Measurements from ENCODE around the gene ZNF324B. TPM values are rescaled to one million over a fixed set of nuclear protein-coding genes. Genes with fewer than 3 reads are reported as not detected.
"Not testable (repeated sequence)": the region's sequence is repeated elsewhere in the genome, so short reads cannot be mapped to it uniquely, and the experiment has no call there.

The ZNF324B gene
- total RNA-seq, 1 donor from 2014 or later: 14.3 TPM

- DNase-seq (ENCODE audit: low spot score): no peak
- intact Hi-C loops (cut with micrococcal nuclease): no loop called here
- peaks cover 60% of the 10 kb centered on the region for H3K36me3 Mint-ChIP-seq (ENCODE audit: low read depth)
- H3K9me3 Mint-ChIP-seq: peaks cover 86% of the 10 kb centered on the region
- H3K27ac Mint-ChIP-seq: no peak overlapping the region
- no peaks in the 10 kb centered on the region for H3K27me3 Mint-ChIP-seq (ENCODE audit: insufficient read depth)
- no peak overlapping the region for H3K4me3 Mint-ChIP-seq
- peaks cover 5% of the 10 kb centered on the region for H3K4me1 Mint-ChIP-seq (ENCODE audit: low read depth)
Observed at GRCh38 chr19:58434217-58434616, 17.2 kb upstream of the ZNF324B start.

- H3K4me3 Mint-ChIP-seq: peak within 1 kb of the TSS; percentile 97
- peak; percentile 94 for DNase-seq (ENCODE audit: low spot score)
- intact Hi-C loops (cut with micrococcal nuclease): loop anchor here (1.0 kb wide), 15 partner anchors 11 to 1120 kb away; partner anchors contain the start of genes ERVK3-1, MZF1, RPS5 and ZNF274
- peaks cover 45% of the 10 kb centered on the region for H3K36me3 Mint-ChIP-seq (ENCODE audit: low read depth)
- peak within 1 kb of the TSS; percentile 98 for H3K27ac Mint-ChIP-seq
- H3K27me3 Mint-ChIP-seq (ENCODE audit: insufficient read depth): no peaks in the 10 kb centered on the region
- peaks cover 58% of the 10 kb centered on the region for H3K9me3 Mint-ChIP-seq
- peaks cover 24% of the 10 kb centered on the region for H3K4me1 Mint-ChIP-seq (ENCODE audit: low read depth)
Observed at GRCh38 chr19:58439576-58440554, 11.6 kb upstream of the ZNF324B start, which contains the start of gene ZNF132. Gene ZNF132 (minus strand): TSS chr19:58440153. CDS start chr19:58439821, 332 bp downstream.

GRCh38 chr19:58440556-58440955 lies 10.9 kb upstream of the ZNF324B start:
- no peak for DNase-seq (ENCODE audit: low spot score)
- intact Hi-C loops (cut with micrococcal nuclease): loop anchor here (1.0 kb wide), 15 partner anchors 11 to 1120 kb away; partner anchors contain the start of genes ERVK3-1, MZF1, RPS5 and ZNF274
- H3K36me3 Mint-ChIP-seq (ENCODE audit: low read depth): peaks cover 38% of the 10 kb centered on the region
- H3K4me3 Mint-ChIP-seq: peak overlapping the region; percentile 97
- no peaks in the 10 kb centered on the region for H3K27me3 Mint-ChIP-seq (ENCODE audit: insufficient read depth)
- peaks cover 51% of the 10 kb centered on the region for H3K9me3 Mint-ChIP-seq
- peaks cover 24% of the 10 kb centered on the region for H3K4me1 Mint-ChIP-seq (ENCODE audit: low read depth)
- H3K27ac Mint-ChIP-seq: peak overlapping the region; percentile 98

- H3K4me3 Mint-ChIP-seq; DNase-seq (ENCODE audit: low spot score); H3K27me3 Mint-ChIP-seq (ENCODE audit: insufficient read depth); H3K27ac Mint-ChIP-seq; intact Hi-C loops (cut with micrococcal nuclease): not testable (repeated sequence)
- H3K4me1 Mint-ChIP-seq (ENCODE audit: low read depth): peaks cover 24% of the 10 kb centered on the region
- H3K36me3 Mint-ChIP-seq (ENCODE audit: low read depth): peaks cover 18% of the 10 kb centered on the region
- peaks cover 36% of the 10 kb centered on the region for H3K9me3 Mint-ChIP-seq
Observed at GRCh38 chr19:58442986-58443385, 8.4 kb upstream of the ZNF324B start.

GRCh38 chr19:58448860-58449259 lies 2.6 kb upstream of the ZNF324B start:
- intact Hi-C loops (cut with micrococcal nuclease); H3K27ac Mint-ChIP-seq; H3K4me3 Mint-ChIP-seq; H3K27me3 Mint-ChIP-seq (ENCODE audit: insufficient read depth); H3K36me3 Mint-ChIP-seq (ENCODE audit: low read depth); DNase-seq (ENCODE audit: low spot score): not testable (repeated sequence)
- Mint-ChIP-seq H3K9me3 (peaks cover 19% of the 10 kb centered on the region), H3K4me1 (ENCODE audit: low read depth) (peaks cover 18% of the 10 kb centered on the region)

GRCh38 chr19:58449980-58450379 lies 1.4 kb upstream of the ZNF324B start:
- H3K4me3 Mint-ChIP-seq; H3K36me3 Mint-ChIP-seq (ENCODE audit: low read depth); H3K27me3 Mint-ChIP-seq (ENCODE audit: insufficient read depth); H3K27ac Mint-ChIP-seq; DNase-seq (ENCODE audit: low spot score): not testable (repeated sequence)
- H3K4me1 Mint-ChIP-seq (ENCODE audit: low read depth): peaks cover 18% of the 10 kb centered on the region
- peaks cover 19% of the 10 kb centered on the region for H3K9me3 Mint-ChIP-seq
- intact Hi-C loops (cut with micrococcal nuclease): loop anchor here (2.0 kb wide), 1 partner anchor 63 kb away; the partner anchor contains the start of gene RPS5

- peaks cover 19% of the 10 kb centered on the region for H3K9me3 Mint-ChIP-seq
- intact Hi-C loops (cut with micrococcal nuclease): loop anchor here (1.0 to 2.0 kb wide), 12 partner anchors 11 to 173 kb away; partner anchors contain the start of genes ERVK3-1, RPS5, ZBTB45 and ZNF132
- H3K4me3 Mint-ChIP-seq: peak overlapping the region; percentile 85
- H3K36me3 Mint-ChIP-seq (ENCODE audit: low read depth): peaks cover 7% of the 10 kb centered on the region
- peak overlapping the region; percentile 46 for H3K27ac Mint-ChIP-seq
- peaks cover 7% of the 10 kb centered on the region for H3K27me3 Mint-ChIP-seq (ENCODE audit: insufficient read depth)
- no peak for DNase-seq (ENCODE audit: low spot score)
- H3K4me1 Mint-ChIP-seq (ENCODE audit: low read depth): peaks cover 18% of the 10 kb centered on the region
Observed at GRCh38 chr19:58450856-58451357, 515 bp upstream of the ZNF324B start.

- Mint-ChIP-seq H3K36me3 (ENCODE audit: low read depth) (peaks cover 15% of the 10 kb centered on the region), H3K4me1 (ENCODE audit: low read depth) (peaks cover 18% of the 10 kb centered on the region), H3K4me3 (peak overlapping the region; percentile 45), H3K27ac (no peak overlapping the region), H3K27me3 (ENCODE audit: insufficient read depth) (peaks cover 7% of the 10 kb centered on the region), H3K9me3 (peaks cover 10% of the 10 kb centered on the region)
- intact Hi-C loops (cut with micrococcal nuclease): no loop called here
- no peak for DNase-seq (ENCODE audit: low spot score)
Observed at GRCh38 chr19:58453743-58454142, 2.3 kb downstream of the ZNF324B start.

GRCh38 chr19:58455306-58455705 lies 3.9 kb downstream of the ZNF324B start:
- DNase-seq (ENCODE audit: low spot score): no peak
- Mint-ChIP-seq H3K9me3 (no peaks in the 10 kb centered on the region), H3K4me3 (no peak overlapping the region), H3K36me3 (ENCODE audit: low read depth) (peaks cover 19% of the 10 kb centered on the region), H3K4me1 (ENCODE audit: low read depth) (peaks cover 18% of the 10 kb centered on the region), H3K27ac (no peak overlapping the region), H3K27me3 (ENCODE audit: insufficient read depth) (peaks cover 5% of the 10 kb centered on the region)
- intact Hi-C loops (cut with micrococcal nuclease): no loop called here

- Mint-ChIP-seq H3K27me3 (ENCODE audit: insufficient read depth) (peaks cover 2% of the 10 kb centered on the region), H3K4me3 (no peak overlapping the region), H3K4me1 (ENCODE audit: low read depth) (peaks cover 10% of the 10 kb centered on the region), H3K9me3 (no peaks in the 10 kb centered on the region), H3K36me3 (ENCODE audit: low read depth) (peaks cover 20% of the 10 kb centered on the region), H3K27ac (no peak overlapping the region)
- no peak for DNase-seq (ENCODE audit: low spot score)
- intact Hi-C loops (cut with micrococcal nuclease): no loop called here
Observed at GRCh38 chr19:58456111-58456510, 4.7 kb downstream of the ZNF324B start.

GRCh38 chr19:58460039-58460438 lies 8.6 kb downstream of the ZNF324B start:
- Mint-ChIP-seq H3K36me3 (ENCODE audit: low read depth) (peaks cover 14% of the 10 kb centered on the region), H3K4me1 (ENCODE audit: low read depth) (no peaks in the 10 kb centered on the region), H3K4me3 (no peak overlapping the region), H3K27ac (no peak overlapping the region), H3K27me3 (ENCODE audit: insufficient read depth) (no peaks in the 10 kb centered on the region), H3K9me3 (no peaks in the 10 kb centered on the region)
- intact Hi-C loops (cut with micrococcal nuclease): no loop called here
- DNase-seq (ENCODE audit: low spot score): no peak

- intact Hi-C loops (cut with micrococcal nuclease): loop anchor here (1.0 to 2.0 kb wide), 7 partner anchors 15 to 161 kb away; partner anchors contain the start of genes ERVK3-1, TRIM28, ZBTB45 and ZNF132
- peaks cover 17% of the 10 kb centered on the region for H3K4me1 Mint-ChIP-seq (ENCODE audit: low read depth)
- DNase-seq (ENCODE audit: low spot score): no peak
- H3K4me3 Mint-ChIP-seq: peak overlapping the region; percentile 88
- H3K27me3 Mint-ChIP-seq (ENCODE audit: insufficient read depth): no peaks in the 10 kb centered on the region
- H3K9me3 Mint-ChIP-seq: no peaks in the 10 kb centered on the region
- no peaks in the 10 kb centered on the region for H3K36me3 Mint-ChIP-seq (ENCODE audit: low read depth)
- H3K27ac Mint-ChIP-seq: peak overlapping the region; percentile 71
Observed at GRCh38 chr19:58466089-58466759, 14.8 kb downstream of the ZNF324B start.
